Measurements from ENCODE around the gene EPB41L5. TPM values are rescaled to one million over a fixed set of nuclear protein-coding genes. Genes with fewer than 3 reads are reported as not detected.

The EPB41L5 gene
- total and polyA plus RNA-seq, 9 of the 15 experiments (the other 6 are each of a cell fraction or from before 2014, with no cell fraction given), result 2.3 to 14.1 (median 8.2) TPM

DNA sequence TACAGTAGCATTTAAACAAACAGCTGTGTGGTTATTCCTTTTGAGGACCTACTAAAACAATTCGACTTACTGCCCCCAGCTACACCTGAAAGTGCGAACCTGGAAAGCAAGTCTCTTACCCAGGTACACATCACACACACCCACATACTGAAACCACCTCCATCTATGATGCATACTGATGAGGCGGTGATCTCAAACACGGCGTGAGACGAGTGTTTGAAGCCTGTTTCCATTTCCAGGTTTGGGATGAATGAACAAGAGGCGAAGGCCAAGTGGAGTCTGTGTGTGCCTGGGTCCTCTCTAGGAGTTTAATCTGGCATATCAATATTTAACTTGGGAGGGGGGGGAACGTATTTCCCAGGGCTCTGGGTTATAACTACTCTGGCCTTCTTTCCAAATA, 208.7 kb downstream of the EPB41L5 start:
- Histone ChIP-seq H3K9ac (ENCODE audit: insufficient read depth in 1 of 2, low read depth in 2 of 2, low read length in 2 of 2) (peak overlapping the region in 1 of 2 experiments; percentile 22; a peak in 1 of 4 replicates), H3K4me1 (replicated peaks in 1 of 2; ENCODE audit: control insufficient read depth in 2 of 2, insufficient read depth in 2 of 2, low read length in 2 of 2) (peaks cover 20 to 24% of the 10 kb centered on the region in 2 experiments), H3K27me3 (ENCODE audit: control insufficient read depth in 2 of 2, insufficient read depth in 2 of 2, low read length in 2 of 2) (no peaks in the 10 kb centered on the region), H2AFZ (ENCODE audit: low read depth, low read length) (no peak overlapping the region), H3K4me3 (no peak overlapping the region; the same call in 1 of the 2 replicates), H3K9me3 (replicated peaks; ENCODE audit: control insufficient read depth, insufficient read depth, low read depth, low read length) (0 out of 2 replicates have a peak, but pooled peaks cover 2% of the 10 kb centered on the region), H3K9me1 (ENCODE audit: control insufficient read depth, insufficient read depth, low read length) (no peaks in the 10 kb centered on the region), H4K20me1 (replicated peaks; ENCODE audit: control insufficient read depth, insufficient read depth, low read length) (0 out of 2 replicates have a peak, but pooled peaks cover 3% of the 10 kb centered on the region), H3K27ac (ENCODE audit: extremely low read depth, low read depth, low read length) (no peak overlapping the region), H3K79me2 (ENCODE audit: control insufficient read depth, insufficient read depth, low read length) (peaks cover 28% of the 10 kb centered on the region), H3K36me3 (ENCODE audit: control insufficient read depth, insufficient read depth, low read length) (peaks cover 33% of the 10 kb centered on the region), H3K4me2 (ENCODE audit: insufficient read depth, low read length) (peak overlapping the region; percentile 72; the same call in 1 of the 2 replicates)
- TF ChIP-seq PHF20 (IDR thresholded peaks at IDR 0.05; ENCODE audit: partially characterized antibody), result no peak
- no peak for TF ChIP-seq MCM7 (IDR thresholded peaks at IDR 0.05)
- TF ChIP-seq ZNF12 (CRISPR knock-in tag; IDR thresholded peaks at IDR 0.05), result no peak
- TF ChIP-seq ZSCAN29 (IDR thresholded peaks at IDR 0.05), result no peak
- no peak for TF ChIP-seq HDGF (IDR thresholded peaks at IDR 0.05)
- TF ChIP-seq, protein P1, sequence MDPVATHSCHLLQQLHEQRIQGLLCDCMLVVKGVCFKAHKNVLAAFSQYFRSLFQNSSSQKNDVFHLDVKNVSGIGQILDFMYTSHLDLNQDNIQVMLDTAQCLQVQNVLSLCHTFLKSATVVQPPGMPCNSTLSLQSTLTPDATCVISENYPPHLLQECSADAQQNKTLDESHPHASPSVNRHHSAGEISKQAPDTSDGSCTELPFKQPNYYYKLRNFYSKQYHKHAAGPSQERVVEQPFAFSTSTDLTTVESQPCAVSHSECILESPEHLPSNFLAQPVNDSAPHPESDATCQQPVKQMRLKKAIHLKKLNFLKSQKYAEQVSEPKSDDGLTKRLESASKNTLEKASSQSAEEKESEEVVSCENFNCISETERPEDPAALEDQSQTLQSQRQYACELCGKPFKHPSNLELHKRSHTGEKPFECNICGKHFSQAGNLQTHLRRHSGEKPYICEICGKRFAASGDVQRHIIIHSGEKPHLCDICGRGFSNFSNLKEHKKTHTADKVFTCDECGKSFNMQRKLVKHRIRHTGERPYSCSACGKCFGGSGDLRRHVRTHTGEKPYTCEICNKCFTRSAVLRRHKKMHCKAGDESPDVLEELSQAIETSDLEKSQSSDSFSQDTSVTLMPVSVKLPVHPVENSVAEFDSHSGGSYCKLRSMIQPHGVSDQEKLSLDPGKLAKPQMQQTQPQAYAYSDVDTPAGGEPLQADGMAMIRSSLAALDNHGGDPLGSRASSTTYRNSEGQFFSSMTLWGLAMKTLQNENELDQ (CRISPR knock-in tag; IDR thresholded peaks at IDR 0.05; ENCODE audit: borderline replicate concordance), result no peak
- no peak for TF ChIP-seq IRF2 (CRISPR knock-in tag; IDR thresholded peaks at IDR 0.05)
- TF ChIP-seq ZNF354B (CRISPR knock-in tag; IDR thresholded peaks at IDR 0.05), result no peak
- no peak for TF ChIP-seq NCOR1 (IDR thresholded peaks at IDR 0.05)
- no peak for TF ChIP-seq XRCC4 (IDR thresholded peaks at IDR 0.05; ENCODE audit: extremely low read depth, insufficient read depth, insufficient read length)
- TF ChIP-seq ZNF133 (CRISPR knock-in tag; IDR thresholded peaks at IDR 0.05), result no peak
- TF ChIP-seq SP1 (CRISPR knock-in tag; IDR thresholded peaks at IDR 0.05), result no peak
- no peak for TF ChIP-seq FOXA3 (CRISPR knock-in tag; conservative IDR thresholded peaks at IDR 0.05 in 1 of 2, IDR thresholded peaks at IDR 0.05 in 1 of 2)
- no peak for TF ChIP-seq RBM17 (IDR thresholded peaks at IDR 0.05; ENCODE audit: borderline replicate concordance, low read depth, low read length)
- TF ChIP-seq, protein P2, sequence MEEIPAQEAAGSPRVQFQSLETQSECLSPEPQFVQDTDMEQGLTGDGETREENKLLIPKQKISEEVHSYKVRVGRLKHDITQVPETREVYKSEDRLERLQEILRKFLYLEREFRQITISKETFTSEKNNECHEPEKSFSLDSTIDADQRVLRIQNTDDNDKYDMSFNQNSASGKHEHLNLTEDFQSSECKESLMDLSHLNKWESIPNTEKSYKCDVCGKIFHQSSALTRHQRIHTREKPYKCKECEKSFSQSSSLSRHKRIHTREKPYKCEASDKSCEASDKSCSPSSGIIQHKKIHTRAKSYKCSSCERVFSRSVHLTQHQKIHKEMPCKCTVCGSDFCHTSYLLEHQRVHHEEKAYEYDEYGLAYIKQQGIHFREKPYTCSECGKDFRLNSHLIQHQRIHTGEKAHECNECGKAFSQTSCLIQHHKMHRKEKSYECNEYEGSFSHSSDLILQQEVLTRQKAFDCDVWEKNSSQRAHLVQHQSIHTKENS (CRISPR knock-in tag; IDR thresholded peaks at IDR 0.05), result no peak
- TF ChIP-seq ETS2 (tag; IDR thresholded peaks at IDR 0.05; ENCODE audit: borderline replicate concordance, poor library complexity, severe bottlenecking), result no peak
- FAIRE-seq (no peak), DNase-seq (ENCODE audit: extremely low read depth in 1 of 4, low spot score in 3 of 4) (no peak), ATAC-seq (no peak)
- BruUV-seq (replicated peaks), result no TSS peak
- ChIA-PET POLR2A (interaction anchor here (0.7 kb wide), 2 partner anchors 8 to 75 kb away, joined by 3 to 4 read pairs; no protein-coding TSS in a partner anchor), CTCF (ENCODE audit: low intra/inter-chr PET ratio) (no interaction called here)
- in situ Hi-C loops (cut with MboI) (no loop called here), intact Hi-C loops (cut with micrococcal nuclease) (no loop called here)
- WGBS (ENCODE audit: insufficient coverage, low coverage, missing lambda C conversion rate), result 74% methylated on average over 7 of the region's 8 CpGs
